Measurements from ENCODE around the gene PPIL4.
"Not testable (repeated sequence)": the region's sequence is repeated elsewhere in the genome, so short reads cannot be mapped to it uniquely, and the experiment has no call there.

The PPIL4 gene

DNA sequence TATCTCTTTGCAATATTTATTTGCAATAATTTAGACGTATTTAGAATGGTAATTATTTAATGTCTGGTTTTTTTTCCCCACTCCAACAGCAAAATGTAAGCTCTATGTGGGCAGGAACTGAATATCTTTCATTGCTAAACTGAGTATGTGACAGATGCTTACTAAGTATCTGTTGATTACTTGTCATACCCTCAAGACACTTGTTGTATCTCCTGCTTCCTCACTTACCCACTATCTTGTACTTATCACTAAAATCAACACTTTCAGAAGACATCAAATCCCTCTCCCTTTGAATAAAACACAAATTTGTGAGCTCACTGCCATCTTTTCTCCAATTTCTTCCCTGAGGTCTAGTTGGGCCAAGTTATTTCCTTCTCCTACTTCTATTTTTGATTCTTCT is 30.3 kb downstream of the PPIL4 start:
- no peak for FAIRE-seq

DNA sequence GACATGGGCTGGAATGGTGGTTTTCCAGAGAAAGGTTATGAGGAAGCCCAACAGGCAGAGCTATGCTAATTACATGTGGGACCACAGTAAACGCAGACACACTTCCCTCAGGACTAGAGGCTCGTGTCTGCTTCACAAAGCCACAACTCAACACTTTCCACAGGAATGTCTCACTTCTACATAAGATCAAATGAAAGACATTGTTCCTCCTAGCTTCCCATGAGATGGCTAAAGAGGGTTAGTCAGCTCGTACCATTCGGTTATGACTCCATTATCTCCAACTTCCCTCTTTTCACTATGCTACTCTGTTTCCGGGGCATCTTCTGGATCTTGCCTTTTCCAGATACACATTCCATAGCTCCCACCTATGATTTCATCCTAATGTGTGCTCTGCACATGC is 31.9 kb downstream of the PPIL4 start:
- FAIRE-seq, result no peak

DNA sequence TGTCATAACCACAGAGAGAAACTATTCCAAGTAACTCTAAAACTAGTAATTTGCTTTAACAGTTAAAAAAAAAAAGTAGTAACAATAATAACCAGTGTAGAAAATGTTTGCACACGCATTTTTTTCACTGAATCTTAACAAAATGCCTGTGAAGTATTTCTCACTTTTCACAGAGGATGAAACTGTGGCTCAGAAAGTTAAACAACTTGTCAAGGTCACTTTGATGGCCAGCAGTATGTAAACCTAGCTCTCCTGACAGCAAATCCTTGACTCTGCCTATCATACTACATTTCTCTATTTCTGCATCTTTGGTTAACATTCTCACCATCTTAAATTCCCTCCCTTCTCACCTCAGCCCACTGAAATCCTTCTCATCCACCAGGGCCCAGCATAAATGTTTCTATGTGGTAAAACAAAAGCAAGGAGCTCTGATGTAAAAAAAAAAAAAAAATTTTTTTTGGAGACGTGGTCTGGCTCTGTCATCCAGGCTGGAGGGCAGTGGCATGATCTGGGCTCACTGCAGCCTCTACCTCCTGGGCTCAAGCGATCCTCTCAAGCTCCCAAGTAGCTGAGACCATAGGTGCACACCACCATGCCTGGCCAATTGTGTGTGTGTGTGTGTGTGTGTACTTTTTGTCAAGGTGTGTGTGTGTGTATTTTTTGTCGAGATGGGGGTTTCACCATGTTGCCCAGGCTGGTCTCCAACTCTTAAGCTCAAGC is 34.9 kb downstream of the PPIL4 start:
- no peak for FAIRE-seq

DNA sequence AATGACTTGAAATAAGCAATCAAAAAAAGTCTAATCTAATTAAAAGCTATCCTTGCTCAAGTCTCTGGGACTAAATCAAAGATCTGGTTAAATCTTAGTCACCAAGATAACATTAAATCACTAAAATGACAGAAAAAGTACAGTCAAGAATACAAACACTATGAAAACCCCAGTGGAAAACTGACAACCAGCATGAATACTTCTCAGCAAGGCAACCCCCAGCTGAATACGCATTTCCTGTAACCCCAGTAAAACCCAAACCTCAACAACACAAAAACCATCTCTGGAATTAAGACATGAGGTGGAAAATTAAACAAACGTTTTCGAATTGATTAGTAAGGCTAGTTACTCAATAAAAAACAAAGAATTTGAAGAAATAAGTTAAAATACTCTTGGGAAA is 37.4 kb downstream of the PPIL4 start:
- FAIRE-seq, result no peak

DNA sequence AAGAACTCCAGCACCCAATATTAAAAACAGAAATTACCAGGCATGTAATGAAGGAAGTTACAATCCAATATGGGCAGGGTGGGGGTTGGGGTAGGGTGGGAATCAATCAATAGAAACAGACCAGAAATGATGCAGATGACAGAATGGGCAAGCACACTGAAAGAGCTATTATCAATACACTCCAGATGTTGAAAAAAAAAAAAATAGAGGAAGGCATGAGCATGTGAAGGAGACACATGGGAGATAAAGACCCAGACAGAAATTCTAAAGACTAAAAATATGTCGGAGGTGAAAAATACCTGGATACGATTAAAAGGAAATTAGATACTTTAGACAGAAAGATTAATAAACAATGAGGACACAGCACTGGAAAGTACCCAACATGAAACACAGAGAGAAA is 42.0 kb downstream of the PPIL4 start:
- FAIRE-seq, result no peak

DNA sequence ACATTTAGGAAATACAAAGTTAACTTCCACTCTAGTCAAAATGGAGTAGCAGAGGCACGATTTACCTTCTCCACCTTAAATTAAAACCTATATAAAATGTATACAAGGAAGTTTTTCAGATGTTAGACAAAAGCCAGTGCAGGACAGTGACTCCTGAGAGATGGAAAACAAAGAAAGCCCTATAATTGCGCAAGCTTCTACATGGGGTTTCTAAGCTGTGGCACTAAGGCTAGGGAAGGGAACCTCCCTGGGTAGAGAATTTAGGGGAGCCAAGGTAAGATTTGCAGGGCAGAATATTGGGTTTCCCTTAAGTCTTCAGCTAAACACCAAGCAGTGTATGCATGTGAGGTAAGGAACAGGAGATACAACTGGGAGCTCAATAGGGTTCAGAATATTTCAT is 42.6 kb downstream of the PPIL4 start:
- no peak for FAIRE-seq

DNA sequence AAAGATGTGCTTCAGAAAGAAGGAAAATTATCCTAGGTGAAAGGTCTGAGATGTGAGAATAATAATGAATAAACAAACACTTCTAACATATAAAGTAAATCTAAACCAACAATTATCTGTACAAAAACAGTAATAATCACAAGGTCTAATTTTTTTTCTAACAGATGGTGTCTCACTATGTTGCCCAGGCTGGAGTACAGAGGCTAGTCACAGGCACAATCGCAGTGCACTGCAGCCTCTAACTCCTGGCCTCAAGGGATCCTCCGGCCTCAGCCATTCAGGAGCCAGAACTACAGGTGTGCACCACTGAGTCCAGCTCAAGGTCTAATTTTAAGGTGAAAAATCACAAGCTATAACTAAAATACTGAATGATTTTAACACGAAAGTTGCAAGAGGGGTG is 44.1 kb downstream of the PPIL4 start:
- FAIRE-seq, result no peak

DNA sequence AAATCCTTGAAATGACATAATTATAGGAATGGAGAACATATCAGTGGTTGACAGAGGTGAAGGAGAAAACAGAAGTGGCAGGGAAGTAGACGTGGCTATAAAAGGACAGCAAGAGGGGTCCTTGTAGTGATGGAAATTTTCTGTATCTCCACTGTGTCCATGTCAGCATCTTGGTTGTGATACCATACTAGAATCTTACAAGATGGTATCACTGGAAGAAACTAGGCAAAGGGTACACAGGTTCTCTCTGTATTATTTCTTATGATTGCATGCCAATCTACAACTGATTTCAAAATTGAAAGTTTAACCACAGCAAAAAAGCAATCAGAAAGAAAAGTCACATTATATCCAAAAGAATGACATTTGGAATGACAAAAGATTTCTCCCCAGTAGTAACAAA is 44.6 kb downstream of the PPIL4 start:
- FAIRE-seq, result peak; percentile 43

DNA sequence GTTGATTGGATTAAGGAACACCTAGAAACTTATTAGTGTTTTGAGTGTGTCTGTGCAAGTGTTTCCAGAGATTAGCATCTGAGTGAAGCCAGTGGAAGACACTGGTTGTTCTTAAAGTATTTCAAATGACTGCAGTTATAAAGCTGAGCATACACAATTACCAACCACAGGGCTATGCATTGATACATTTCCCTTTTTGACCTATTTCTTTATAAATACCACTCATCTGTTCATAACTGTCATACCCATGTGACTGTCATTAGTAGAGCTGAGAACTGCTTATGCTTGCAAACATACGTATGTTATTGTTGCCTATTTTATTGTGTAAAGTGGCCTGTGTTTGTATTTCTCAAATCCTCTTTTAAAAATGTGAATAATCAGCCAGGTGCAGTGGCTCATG is 45.7 kb downstream of the PPIL4 start:
- FAIRE-seq, result no peak

DNA sequence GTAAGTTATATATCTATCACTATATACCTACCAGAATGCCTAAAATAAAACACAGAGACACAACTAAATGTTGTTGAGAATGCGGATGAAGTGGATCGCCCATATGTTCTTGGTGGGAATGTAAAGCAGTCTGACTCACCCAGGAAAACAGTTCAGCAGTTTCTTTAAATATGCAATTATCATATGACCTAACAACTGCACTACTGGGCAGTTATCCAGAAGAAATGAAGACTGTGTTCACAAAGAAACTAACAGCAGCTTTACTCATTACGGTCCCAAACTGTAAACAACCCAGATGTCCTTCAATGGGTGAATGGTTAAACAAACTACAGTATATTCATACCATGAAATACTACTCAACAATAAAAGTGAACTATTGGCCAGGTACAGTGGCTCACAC is 46.8 kb downstream of the PPIL4 start:
- peak; percentile 89 for FAIRE-seq

DNA sequence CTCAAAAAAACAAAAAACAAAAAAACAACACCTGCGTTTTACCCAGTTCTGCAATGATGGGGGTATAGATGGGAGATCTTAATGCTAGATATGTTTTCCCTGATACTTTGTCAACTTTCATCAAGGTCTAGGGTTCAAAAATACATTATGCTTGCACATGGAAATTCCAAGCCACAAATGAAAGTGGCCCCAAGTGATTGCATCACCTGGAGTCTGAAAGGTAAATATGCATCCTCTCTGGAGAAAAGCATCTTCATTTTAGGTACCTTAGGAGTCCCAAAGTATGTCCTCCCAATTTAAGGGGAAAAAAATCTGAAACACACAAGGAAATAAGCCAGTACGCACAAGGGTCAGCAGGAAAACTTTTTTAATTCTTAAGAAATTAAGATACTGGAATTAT is 48.5 kb downstream of the PPIL4 start:
- FAIRE-seq, result no peak

DNA sequence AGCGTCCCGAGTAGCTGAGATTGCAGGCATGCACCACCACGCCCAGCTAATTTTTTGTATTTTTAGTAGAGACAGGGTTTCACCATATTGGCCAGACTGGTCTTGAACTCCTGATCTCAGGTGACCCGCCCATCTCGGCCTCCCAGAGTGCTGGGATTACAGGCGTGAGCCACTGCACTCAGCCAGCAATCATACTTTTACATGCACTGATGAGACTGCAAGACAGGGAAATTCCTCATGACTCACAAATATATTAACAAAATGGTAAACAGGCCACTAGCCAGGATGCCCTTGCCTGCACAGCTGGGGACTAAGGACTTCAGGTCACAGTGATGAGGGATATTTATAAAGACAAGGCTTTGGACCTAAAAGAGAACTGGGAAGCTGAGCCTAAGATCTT is 49.2 kb downstream of the PPIL4 start:
- FAIRE-seq, result not testable (repeated sequence)

DNA sequence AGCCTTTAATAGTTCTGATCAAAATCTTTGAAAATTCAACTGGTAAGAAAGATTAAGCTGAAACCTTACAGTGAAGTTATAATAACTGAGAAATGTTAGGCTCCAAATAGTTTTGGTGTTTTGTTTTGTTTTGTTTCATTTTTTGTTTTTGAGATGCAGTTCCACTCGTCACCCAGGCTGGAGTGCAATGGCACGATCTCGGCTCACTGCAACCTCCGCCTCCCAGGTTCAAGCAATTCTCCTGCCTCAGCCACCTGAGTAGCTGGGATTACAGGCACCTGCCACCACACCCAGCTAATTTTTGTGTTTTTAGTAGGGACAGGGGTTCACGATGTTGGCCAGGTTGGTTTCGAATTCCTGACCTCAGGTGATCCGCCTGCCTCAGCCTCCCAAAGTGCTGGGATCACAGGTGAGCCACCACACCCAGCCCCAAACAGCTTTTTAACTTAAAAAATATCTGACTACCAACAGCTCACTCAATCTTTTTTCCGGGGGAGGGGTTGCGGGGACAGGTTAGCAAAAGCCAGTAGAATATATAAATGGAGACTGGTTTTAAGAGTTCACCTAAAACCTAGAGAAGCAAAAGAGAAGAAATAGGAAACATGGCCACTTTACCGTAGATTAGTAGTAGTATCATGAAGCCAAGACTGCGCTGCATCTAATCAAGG is 50.4 kb downstream of the PPIL4 start:
- FAIRE-seq, result not testable (repeated sequence)

DNA sequence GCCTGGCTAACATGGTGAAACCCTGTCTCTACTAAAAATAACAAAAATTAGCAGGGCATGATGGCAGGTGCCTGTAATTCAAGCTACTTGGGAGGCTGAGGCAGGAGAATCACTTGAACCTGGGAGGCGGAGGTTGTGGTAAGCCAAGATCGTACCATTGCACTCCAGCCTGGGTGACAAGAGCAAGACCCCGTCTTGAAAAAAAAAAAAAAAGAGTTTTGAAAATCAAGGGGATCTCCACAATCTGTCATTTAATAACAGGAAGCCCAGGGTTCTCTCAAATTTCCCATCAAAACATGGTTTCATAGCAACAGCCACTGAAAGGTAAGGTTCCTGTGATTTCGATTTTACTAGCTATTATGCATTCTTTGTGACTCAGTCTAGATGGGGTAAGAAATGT is 51.0 kb downstream of the PPIL4 start:
- FAIRE-seq, result not testable (repeated sequence)

DNA sequence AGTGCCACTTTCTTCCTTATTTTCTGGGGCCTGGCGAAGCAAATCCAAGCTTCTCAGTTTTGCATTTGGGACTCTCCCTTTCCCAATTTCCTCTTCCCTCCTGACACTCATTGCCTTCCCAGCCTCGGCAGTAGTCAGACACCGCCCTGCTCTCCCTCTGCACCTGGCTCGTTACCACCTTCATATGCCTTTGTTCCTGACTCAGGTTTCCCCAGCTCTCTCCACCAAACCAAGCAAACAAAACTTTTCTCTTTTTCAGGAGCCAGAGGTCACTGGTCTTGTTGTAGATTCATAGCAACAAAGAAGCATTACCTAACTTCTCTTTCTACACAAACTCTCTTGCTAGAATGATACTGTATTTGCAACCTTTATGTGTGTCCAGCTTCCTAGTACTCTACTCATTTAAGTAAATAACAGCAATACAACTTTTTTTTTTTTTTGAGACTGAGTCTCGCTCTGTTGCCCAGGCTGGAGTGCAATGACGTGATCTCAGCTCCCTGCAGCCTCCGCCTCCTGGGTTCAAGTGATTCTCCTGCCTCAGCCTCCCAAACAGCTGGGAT is 52.0 kb downstream of the PPIL4 start:
- FAIRE-seq, result no peak

DNA sequence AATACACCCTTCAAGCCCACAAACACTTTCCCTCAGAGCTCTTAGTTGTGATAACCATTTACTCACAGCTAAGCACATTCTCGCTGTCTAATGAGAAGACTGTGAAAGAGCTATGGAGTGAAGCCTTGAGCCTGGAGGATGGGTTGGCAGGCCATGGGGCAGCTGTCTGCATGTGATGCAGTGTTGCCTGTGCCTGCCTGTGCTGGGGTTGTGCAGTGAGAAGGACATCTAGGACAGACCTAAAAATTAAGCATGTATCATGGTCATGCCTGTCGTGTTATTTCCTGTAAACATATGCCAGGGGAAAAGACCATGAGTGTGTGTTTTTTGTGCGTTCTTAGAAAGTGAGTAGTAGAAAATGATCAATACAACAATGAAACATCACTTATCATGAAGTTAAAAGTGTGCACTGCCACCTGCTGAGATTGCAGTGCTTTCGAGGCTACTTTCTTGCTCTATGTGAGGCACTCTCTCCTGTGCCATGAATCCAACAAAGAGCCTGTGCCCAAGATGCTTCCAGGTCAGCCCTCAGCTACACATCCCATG is 53.0 kb downstream of the PPIL4 start:
- FAIRE-seq, result no peak

DNA sequence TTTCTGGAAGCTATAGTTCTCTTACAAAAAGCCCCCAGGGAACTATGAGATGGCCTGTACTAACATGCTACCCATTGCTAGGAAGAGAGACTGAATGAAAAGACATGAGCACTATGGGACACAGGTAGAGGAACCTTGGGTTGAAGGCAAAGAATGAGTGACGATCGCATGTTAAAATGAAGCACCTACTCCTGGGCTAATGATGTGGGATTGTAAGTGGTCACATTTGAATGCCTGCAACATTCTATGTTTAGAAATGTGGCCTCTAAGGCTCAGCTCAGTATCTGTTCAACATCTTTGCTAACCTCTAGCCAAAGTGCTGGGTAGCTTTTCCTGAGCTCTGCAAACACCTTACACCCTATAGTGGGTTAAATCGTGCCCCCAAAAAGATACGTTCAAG is 55.9 kb downstream of the PPIL4 start:
- no peak for FAIRE-seq

DNA sequence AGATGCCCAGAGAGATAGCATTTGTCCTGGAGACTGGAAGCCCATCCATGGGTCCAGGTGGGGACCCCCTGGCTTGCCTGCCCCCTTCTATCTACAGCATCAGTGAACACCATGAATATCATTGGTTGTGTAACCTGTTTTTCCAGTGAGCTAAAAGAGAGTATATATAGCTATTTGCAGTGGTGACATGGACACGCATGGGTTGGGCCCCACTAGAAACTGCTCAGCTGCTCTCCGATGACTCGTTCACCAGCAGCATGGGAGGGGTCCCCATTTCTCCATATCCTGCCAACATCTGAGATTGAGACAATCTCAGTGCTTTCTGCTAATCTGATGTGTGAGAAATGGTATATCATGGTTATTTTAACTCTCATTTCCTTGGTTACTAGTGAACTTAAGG is 57.0 kb downstream of the PPIL4 start:
- no peak for FAIRE-seq

DNA sequence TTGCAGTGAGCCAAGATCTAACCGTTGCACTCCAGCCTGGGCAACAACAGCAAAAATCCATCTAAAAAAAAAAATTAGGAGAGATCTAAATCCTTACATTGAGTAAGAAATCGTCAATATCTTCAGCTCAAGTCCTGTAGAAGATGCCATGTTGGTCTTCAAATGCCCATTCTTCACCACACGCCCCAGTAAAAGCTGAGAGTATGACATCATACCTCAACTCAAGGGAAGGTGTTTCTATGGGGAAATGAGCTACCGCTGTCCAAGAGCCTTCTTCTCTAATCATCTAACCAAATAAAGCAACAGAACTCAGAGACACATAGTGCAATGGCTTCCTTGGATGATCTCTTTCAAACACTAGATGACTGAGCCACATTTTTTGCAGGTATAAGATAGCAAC is 58.5 kb downstream of the PPIL4 start:
- FAIRE-seq, result no peak

DNA sequence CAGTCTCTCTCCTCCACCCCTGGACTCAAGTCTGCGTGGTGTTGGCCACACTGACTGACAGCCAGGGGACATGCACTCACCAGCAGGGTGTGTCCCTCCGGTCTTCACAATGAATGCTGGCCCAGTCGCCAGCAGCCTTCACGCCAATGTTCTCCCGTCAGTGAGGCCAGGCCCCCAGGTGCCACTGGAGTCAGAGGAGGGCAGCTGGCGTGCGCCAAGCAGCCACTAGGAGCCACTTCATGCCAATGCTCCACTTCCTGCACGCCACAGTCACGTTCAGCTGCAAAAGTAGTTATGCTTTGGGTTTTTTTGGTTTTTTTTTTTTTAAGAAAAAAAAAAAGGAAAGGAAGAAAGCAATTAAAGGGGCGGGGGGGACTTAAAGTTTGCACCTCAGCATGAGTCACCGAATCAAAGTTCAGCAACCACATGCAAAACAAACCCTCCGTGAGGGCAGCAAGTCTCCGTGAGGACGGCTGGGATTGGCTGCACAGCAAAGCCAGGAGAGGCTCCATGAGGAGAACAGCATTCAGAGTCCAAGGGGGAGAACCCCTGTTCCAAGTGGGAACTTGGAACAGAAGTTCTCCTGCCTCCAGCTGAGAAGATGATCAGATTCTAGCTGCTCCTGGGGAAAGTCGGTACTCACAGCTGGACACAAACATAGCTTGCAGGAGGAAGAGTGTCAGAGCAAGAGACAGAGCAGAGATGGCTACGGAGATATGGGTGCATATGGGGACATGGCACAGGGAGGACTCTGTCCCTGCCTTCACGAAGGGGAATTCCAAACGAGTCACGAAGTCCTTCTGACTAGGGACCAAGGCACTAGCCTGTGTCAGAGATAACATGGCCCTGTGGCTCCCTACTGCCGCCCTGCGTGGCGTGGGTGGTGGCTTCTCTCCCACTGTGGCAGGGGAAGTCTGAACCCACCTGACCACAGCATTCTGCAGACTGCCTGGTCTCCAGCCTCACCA is 60.8 kb downstream of the PPIL4 start, which contains the start of gene ZC3H12D:
TSS of gene ZC3H12D (minus strand) at position 282 of the 968 bp plus-strand sequence. CDS start 10,471 bp downstream, outside the sequence.
- no peak for FAIRE-seq

DNA sequence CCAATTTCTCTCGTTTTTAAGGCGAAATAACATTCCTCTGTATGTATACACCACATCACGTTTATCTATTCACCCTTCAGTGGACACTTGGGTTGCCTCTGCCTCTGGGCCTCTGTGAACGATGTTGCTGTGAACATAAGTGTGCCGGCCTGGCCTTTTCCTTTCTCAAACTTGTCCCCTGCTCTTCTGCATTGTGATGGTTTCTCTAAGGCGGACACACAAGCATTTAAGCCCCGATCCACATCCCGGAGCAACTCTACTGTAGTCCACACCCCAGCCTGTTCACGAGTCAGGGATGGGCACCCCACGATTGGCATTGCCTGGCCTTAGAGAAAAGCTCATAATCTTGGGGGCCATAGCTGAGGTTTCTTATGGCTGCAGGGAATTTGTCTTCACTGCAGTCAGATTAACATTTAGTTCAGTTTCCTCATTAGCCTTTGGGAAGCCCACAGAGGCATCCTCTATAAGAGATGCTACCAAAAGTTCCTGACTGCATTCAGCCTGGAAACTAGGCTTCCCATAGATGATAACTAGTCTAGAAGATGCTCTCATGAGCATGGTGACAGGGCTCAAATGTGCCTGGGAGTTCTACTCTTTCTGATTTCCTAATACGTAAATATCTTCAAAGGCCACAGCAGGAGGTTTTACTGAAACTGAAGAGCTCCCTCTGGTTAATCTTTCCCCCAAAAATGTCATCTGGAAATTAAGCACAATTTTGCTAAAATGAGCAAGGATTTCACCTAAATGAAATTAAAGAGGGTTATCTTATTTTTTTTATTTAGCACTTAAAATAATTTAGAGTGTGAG is 61.8 kb downstream of the PPIL4 start:
- FAIRE-seq, result no peak

DNA sequence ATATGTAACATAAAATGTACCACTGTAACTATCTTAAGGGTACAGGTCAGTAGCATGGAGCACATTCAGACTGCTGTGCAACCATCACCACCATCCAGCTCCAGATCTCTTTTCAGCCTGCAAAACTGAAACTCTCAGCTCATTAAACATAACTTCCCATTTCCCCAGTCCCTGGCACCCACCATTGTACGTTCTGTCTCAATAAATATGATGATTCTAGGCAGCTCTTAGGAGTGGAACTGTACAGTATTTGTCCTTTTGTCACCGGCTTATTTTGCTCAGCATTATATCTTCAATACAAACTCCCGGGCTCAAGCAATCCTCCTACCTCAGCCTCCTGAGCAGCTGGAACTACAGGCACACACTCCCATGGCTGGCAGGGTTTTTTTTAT is 62.5 kb downstream of the PPIL4 start:
- no peak for FAIRE-seq

Measured in colon (tissue), 2 donors.